Brain microvascular endothelial cell (primary cell): ENCODE data around the gene GALNTL6.

Source experiments
- DNase-seq: peaks from one replicate; pipeline ENCODE4 v3.0.0-alpha.2; 2020
- H3K27ac ChIP-seq: fragments of 250-450 bp; sonication (Bioruptor Pico); 2 replicates; pipeline ENCODE4 v1.5.1; 2020; ENCODE audit warnings: mild to moderate bottlenecking, moderate library complexity
- H3K27me3 ChIP-seq: fragments of 250-450 bp; sonication (Bioruptor Pico); replicated peaks from 2 replicates; pipeline ENCODE4 v1.5.1; 2020; ENCODE audit warnings: mild to moderate bottlenecking
- H3K36me3 ChIP-seq: fragments of 250-450 bp; sonication (Bioruptor Pico); replicated peaks from 2 replicates; pipeline ENCODE4 v1.5.1; 2020; ENCODE audit warnings: mild to moderate bottlenecking
- H3K4me3 ChIP-seq: 2 replicates; pipeline ENCODE4 v1.5.1; 2011; ENCODE audit warnings: low read depth, mild to moderate bottlenecking, control low read depth, low read length, moderate library complexity
- CTCF ChIP-seq: IDR thresholded peaks from 2 replicates; pipeline ENCODE4 v1.5.1; 2011; ENCODE audit warnings: low read depth, mild to moderate bottlenecking, moderate library complexity, low read length, control low read depth, inconsistent platforms; ENCODE audit errors: missing control alignments
- in situ Hi-C: cut with HindIII; loops from 2 replicates; pipeline ENCODE4 v1.10.0; 2017; ENCODE audit warnings: low sequenced_read_pairs, low pct_ligation_motif_present

GALNTL6 gene

GRCh38 chr4:172818901-172819300 lies 1005.7 kb downstream of the GALNTL6 start:
- Histone ChIP-seq H3K4me3 (no peak overlapping the region), H3K36me3 (no peaks in the 10 kb centered on the region), H3K27me3 (no peaks in the 10 kb centered on the region), H3K27ac (no peak overlapping the region)
- in situ Hi-C loops: no loop called here
- TF ChIP-seq CTCF: no peak
- no peak for DNase-seq

GRCh38 chr4:172819353-172819752 lies 1006.1 kb downstream of the GALNTL6 start:
- no peaks in the 10 kb centered on the region for H3K27me3 ChIP-seq

GRCh38 chr4:172822331-172822730 lies 1009.1 kb downstream of the GALNTL6 start:
- in situ Hi-C loops: no loop called here
- no peak for TF ChIP-seq CTCF
- Histone ChIP-seq H3K27me3 (no peaks in the 10 kb centered on the region), H3K4me3 (no peak overlapping the region), H3K36me3 (no peaks in the 10 kb centered on the region), H3K27ac (no peak overlapping the region)
- no peak for DNase-seq

More at GRCh38 chr4:172819353-172819752, 1006.1 kb downstream of the GALNTL6 start:
- Histone ChIP-seq H3K4me3 (no peak overlapping the region), H3K27ac (no peak overlapping the region), H3K36me3 (no peaks in the 10 kb centered on the region)
- in situ Hi-C loops: no loop called here
- no peak for TF ChIP-seq CTCF
- DNase-seq: no peak

- no peak for TF ChIP-seq CTCF
- Histone ChIP-seq H3K27ac (no peak overlapping the region), H3K27me3 (no peaks in the 10 kb centered on the region), H3K4me3 (no peak overlapping the region), H3K36me3 (no peaks in the 10 kb centered on the region)
- in situ Hi-C loops: no loop called here
- DNase-seq: no peak
These were observed 1013.1 kb downstream of the GALNTL6 start for GRCh38 chr4:172826346-172826745.

- no peak overlapping the region for H3K4me3 ChIP-seq
- TF ChIP-seq CTCF: no peak
- no peak overlapping the region for H3K27ac ChIP-seq
- in situ Hi-C loops: no loop called here
- no peaks in the 10 kb centered on the region for H3K36me3 ChIP-seq
- no peaks in the 10 kb centered on the region for H3K27me3 ChIP-seq
- DNase-seq: no peak
These were observed 1013.7 kb downstream of the GALNTL6 start for GRCh38 chr4:172826861-172827260.

- Histone ChIP-seq H3K36me3 (no peaks in the 10 kb centered on the region), H3K27ac (no peak overlapping the region), H3K4me3 (no peak overlapping the region), H3K27me3 (no peaks in the 10 kb centered on the region)
- in situ Hi-C loops: no loop called here
- no peak for TF ChIP-seq CTCF
- DNase-seq: no peak
These were observed 1017.1 kb downstream of the GALNTL6 start for GRCh38 chr4:172830295-172830764.
